Melanocyte of skin (primary cell): Measurements from ENCODE around the gene TAMM41. TPM values are rescaled to one million over a fixed set of nuclear protein-coding genes. Genes with fewer than 3 reads are reported as not detected.

Experiments
- small RNA-seq, 2 donors: library from RNA; depleted of rRNA; stranded (forward); fragments of <200 nt; gene quantifications; one replicate each; pipeline ENCODE3, GENCODE V24; 2012
- total RNA-seq, 2 donors: library from RNA; depleted of rRNA; stranded (reverse); fragments of >200 nt; gene quantifications; 2 replicates each; pipeline ENCODE4 v1.2.3, GENCODE V29; 2012

Gene TAMM41
- 1 to 10 TPM; 3.8 to 7.3 TPM for total RNA-seq

GRCh38 chr3:11846281-11847266, at the start of gene TAMM41:
TAMM41 (minus strand) TSS chr3:11846885; CDS start chr3:11846636, 249 bp downstream.

Small RNA genes lying within 50 kb of the gene (small RNA-seq; reads per million reads assigned to genes)
- gene CYCSP12: 0 reads per million in 2 donors

Other genes starting within 250 kb of the TAMM41 start
- gene VGLL4, start 203.0 kb downstream of the TAMM41 start, total RNA-seq: 100 to 1,000 TPM in 1 of 2 donors, 10 to 100 TPM in 1; 57.5 to 128 TPM
- gene SYN2, start 157.5 kb upstream of the TAMM41 start, total RNA-seq: under 1 TPM in 1 of 2 donors, not detected in 1; under 0.01 TPM